SH-SY5Y (cell line): ENCODE results near the gene ZBTB38.

ENCODE experiments used
- GATA2 ChIP-seq: IDR thresholded peaks from 2 replicates; pipeline ENCODE4 v1.6.1; 2011; ENCODE audit warnings: mild to moderate bottlenecking, low read depth, low read length
- GATA3 ChIP-seq: IDR thresholded peaks from 2 replicates; pipeline ENCODE4 v1.6.1; 2011; ENCODE audit warnings: low read depth, mild to moderate bottlenecking, low read length, moderate library complexity

- TF ChIP-seq GATA2 (no peak), GATA3 (no peak)
Measured at GRCh38 chr3:141413801-141414689, 45.7 kb downstream of the ZBTB38 start.
